Sigmoid colon (tissue), 4 donors: ENCODE results near the gene CCDC90B.

ENCODE experiments used
- EP300 ChIP-seq, 4 donors: sonication (generic); formaldehyde crosslinking; IDR thresholded peaks; one replicate each; pipeline ENCODE4 v1.6.1; 2017; ENCODE audit warnings: antibody characterized with exemption in 4 of 4
- POLR2A ChIP-seq, 2 donors: fragments of 450-650 bp; IDR thresholded peaks; one replicate each; pipeline ENCODE4 v1.6.1; 2016; ENCODE audit warnings: antibody characterized with exemption in 2 of 2, mild to moderate bottlenecking in 2 of 2, moderate library complexity in 2 of 2

GRCh38 chr11:83284501-83285150 lies 1.5 kb downstream of the CCDC90B start:
- TF ChIP-seq EP300 (IDR thresholded peaks at IDR 0.05) (no peak), POLR2A (IDR thresholded peaks at IDR 0.05) (no peak)
